Measurements from ENCODE around the gene MXRA8.

GRCh38 chr1:1330366-1331067, 27.8 kb downstream of the MXRA8 start:
- TF ChIP-seq CTCF (IDR thresholded peaks at IDR 0.05; ENCODE audit: low read depth, low read length) (no peak), POLR2A (IDR thresholded peaks at IDR 0.05; ENCODE audit: extremely low read depth, insufficient read length) (no peak), MAX (IDR thresholded peaks at IDR 0.05; ENCODE audit: low read depth, low read length) (no peak), MYC (IDR thresholded peaks at IDR 0.05; ENCODE audit: low read depth, low read length) (no peak)
